Left ventricle myocardium inferior (tissue), 1 donor: ENCODE measurements around the gene UPK3BL2. TPM values are rescaled to one million over a fixed set of nuclear protein-coding genes. Genes with fewer than 3 reads are reported as not detected.
A peak's percentile ranks its signal among the peaks of the same experiment; 100 is the strongest.
"Not testable (repeated sequence)": the region's sequence is repeated elsewhere in the genome, so short reads cannot be mapped to it uniquely, and the experiment has no call there.

Source experiments
- DNase-seq: peaks from one replicate; pipeline ENCODE4 v3.0.0-alpha.2; 2020
- H3K27ac ChIP-seq: fragments of 200-600 bp; replicated peaks from 2 replicates; pipeline ENCODE4 v1.8.0; 2021
- H3K27me3 ChIP-seq: fragments of 200-600 bp; 2 replicates; pipeline ENCODE4 v1.8.0; 2021; ENCODE audit warnings: low read depth
- H3K36me3 ChIP-seq: fragments of 200-600 bp; 2 replicates; pipeline ENCODE4 v1.8.0; 2021
- H3K4me1 ChIP-seq: fragments of 200-600 bp; 2 replicates; pipeline ENCODE4 v1.8.0; 2021
- H3K4me3 ChIP-seq: fragments of 200-600 bp; 2 replicates; pipeline ENCODE4 v1.8.0; 2021; ENCODE audit warnings: mild to moderate bottlenecking, moderate library complexity
- H3K9me3 ChIP-seq: fragments of 200-600 bp; replicated peaks from 2 replicates; pipeline ENCODE4 v1.8.0; 2021
- intact Hi-C: fragments of 100-400 bp; cut with micrococcal nuclease; formaldehyde crosslinking; loops from one replicate; pipeline ENCODE4 v1.11.0; 2022
- total RNA-seq: library from RNA; stranded (reverse); fragmentation: NEBNext Ultra II Directional; extraction: Animal tissue kit (Norgen Biotek cat#: 25700); gene quantifications from one replicate; pipeline ENCODE4 v1.2.1, GENCODE V29; 2021
- donor health status: DM: no; HTN: yes; CAD: no; lungs with severe emphysema.

UPK3BL2 gene
- total RNA-seq, 1 donor from 2014 or later: 2.9 TPM

DNA sequence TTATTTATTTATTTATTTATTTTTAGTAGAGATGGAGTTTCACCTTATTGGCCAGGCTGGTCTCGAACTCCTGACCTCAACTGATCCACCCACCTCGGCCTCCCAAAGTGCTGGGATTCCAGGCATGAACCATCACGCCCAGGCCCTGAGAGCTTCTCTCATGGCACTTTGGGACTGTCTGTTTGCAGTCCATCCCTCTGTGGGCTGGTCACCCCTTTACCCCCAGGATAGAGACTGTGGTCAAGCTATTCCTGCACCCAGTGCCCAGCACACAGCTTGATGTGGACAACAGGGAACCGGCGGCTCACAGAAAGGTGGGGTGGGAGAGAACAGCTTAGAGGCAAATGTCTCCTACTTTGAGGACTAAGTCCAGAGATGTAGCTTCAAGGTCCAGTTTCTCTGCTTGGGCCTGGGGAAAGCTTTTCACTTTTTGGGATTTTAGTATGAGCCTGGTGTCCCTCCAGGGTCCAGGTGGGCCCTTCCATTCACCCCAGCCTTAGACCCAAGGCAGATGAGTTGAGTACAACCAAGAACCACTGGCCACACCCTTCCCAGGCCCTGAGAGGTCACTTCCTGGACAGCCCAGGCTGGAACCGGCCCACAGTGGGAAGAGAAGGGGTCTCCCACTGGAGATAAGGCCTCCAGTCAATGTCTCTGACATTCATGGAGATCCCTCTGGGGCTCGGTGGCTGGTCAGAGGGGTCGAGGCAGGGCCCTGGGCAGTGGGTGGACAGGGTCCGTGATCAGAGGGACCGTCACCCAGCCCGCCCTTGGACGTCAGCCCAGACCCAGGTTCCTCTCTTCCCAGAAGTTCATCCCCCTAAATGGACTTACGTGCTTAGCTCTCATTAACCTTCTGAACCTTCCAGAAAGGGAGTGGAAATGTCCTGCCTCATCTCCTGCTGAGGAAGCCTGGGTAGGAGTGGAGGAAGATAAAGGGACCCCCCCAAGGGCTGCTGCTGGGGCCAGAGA, 15.4 kb downstream of the UPK3BL2 start:
- DNase-seq, H3K36me3 ChIP-seq, H3K9me3 ChIP-seq, H3K27me3 ChIP-seq, intact Hi-C loops, H3K4me1 ChIP-seq, H3K4me3 ChIP-seq: not testable (repeated sequence)
- peak overlapping the region; percentile 66 for H3K27ac ChIP-seq

- H3K36me3 ChIP-seq, H3K9me3 ChIP-seq, H3K4me3 ChIP-seq, intact Hi-C loops, H3K27me3 ChIP-seq, DNase-seq, H3K4me1 ChIP-seq: not testable (repeated sequence)
- peak overlapping the region; percentile 63 for H3K27ac ChIP-seq
These were observed 16.3 kb downstream of the UPK3BL2 start for GRCh38 chr7:102527182-102527581.

DNA sequence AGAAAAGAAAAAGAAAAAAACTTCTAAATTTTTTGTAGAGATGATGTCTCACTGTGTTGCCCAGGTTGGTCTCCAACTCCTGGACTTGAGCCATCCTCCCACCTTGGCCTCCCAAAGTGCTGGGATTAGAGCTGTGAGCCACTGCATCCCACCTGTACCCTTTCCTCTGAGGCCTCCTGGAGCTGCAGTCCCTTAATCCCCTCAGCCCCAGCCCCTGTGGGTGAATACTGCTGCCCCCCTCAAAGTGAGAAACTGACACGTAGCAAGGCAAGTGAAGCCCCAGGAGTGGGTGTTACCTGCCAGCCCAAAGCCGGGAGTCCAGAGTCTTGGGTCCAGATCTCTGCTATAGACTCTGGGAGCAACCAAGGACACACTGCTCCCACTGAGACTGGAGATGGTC, 18.7 kb downstream of the UPK3BL2 start:
- H3K4me1 ChIP-seq, intact Hi-C loops, DNase-seq, H3K36me3 ChIP-seq, H3K27me3 ChIP-seq, H3K9me3 ChIP-seq, H3K4me3 ChIP-seq, H3K27ac ChIP-seq: not testable (repeated sequence)

DNA sequence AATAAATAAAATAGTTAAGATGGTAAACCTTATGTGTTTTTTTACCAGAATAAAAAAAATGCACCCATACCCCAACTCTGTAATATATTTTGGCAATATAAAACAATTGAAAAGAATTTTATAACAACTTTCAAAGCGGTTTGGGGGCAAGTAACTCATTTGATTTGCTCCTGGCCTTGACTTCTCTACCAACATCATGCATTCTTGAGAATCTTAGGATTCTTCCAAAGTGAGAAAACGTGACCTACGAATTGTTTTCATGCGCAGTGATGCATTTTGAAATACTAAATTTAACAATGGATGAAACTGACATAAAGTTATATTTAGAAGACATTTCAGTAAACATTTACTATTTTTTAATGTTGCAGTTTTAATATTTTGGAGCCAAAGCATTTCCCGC, 22.7 kb downstream of the UPK3BL2 start:
- H3K4me1 ChIP-seq, intact Hi-C loops, H3K27me3 ChIP-seq, H3K9me3 ChIP-seq, H3K36me3 ChIP-seq, H3K4me3 ChIP-seq, DNase-seq, H3K27ac ChIP-seq: not testable (repeated sequence)

GRCh38 chr7:102517550-102518147, 25.8 kb downstream of the UPK3BL2 start, which contains the start of gene RASA4B:
Gene RASA4B, minus strand, starts transcription at chr7:102517777. Its CDS starts 67 bp downstream, at chr7:102517710.
- H3K4me1 ChIP-seq, H3K27me3 ChIP-seq, H3K9me3 ChIP-seq, intact Hi-C loops, H3K27ac ChIP-seq, H3K36me3 ChIP-seq: not testable (repeated sequence)
- peak within 1 kb of the TSS; percentile 46 for H3K4me3 ChIP-seq
- peak; percentile 23 for DNase-seq

DNA sequence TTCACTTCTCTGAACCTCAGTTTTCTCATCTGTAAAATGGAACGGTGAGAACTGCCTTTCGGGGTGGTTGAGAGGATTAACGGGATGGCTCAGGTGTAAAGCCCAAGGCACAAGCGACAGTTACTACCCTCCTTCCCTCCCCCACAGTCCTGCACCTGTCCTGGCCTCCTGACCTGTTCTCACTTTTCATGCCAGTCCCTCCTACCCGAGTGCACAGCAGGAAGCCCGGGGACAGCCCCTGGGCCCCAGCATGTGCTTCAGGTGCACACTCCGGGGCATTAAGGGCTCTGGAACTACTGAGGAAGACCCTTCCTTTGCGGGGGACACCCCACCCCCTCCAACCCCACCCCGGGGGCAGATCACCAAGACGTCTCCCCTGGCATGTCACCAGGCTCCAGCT, 26.5 kb downstream of the UPK3BL2 start:
- H3K4me3 ChIP-seq, intact Hi-C loops, DNase-seq, H3K36me3 ChIP-seq, H3K9me3 ChIP-seq, H3K4me1 ChIP-seq, H3K27ac ChIP-seq, H3K27me3 ChIP-seq: not testable (repeated sequence)

GRCh38 chr7:102515889-102516288, 27.6 kb downstream of the UPK3BL2 start:
- H3K27me3 ChIP-seq, H3K4me3 ChIP-seq, H3K27ac ChIP-seq, DNase-seq, H3K36me3 ChIP-seq, H3K4me1 ChIP-seq, intact Hi-C loops, H3K9me3 ChIP-seq: not testable (repeated sequence)

GRCh38 chr7:102514881-102515721, 28.4 kb downstream of the UPK3BL2 start:
- intact Hi-C loops, H3K36me3 ChIP-seq, H3K4me1 ChIP-seq, H3K4me3 ChIP-seq, H3K27me3 ChIP-seq, H3K9me3 ChIP-seq: not testable (repeated sequence)
- peak overlapping the region; percentile 51 for H3K27ac ChIP-seq
- peak; percentile 11 for DNase-seq

GRCh38 chr7:102512642-102513221, 30.8 kb downstream of the UPK3BL2 start:
- peak overlapping the region; percentile 47 for H3K4me3 ChIP-seq
- H3K4me1 ChIP-seq, H3K9me3 ChIP-seq, H3K36me3 ChIP-seq, H3K27me3 ChIP-seq, intact Hi-C loops: not testable (repeated sequence)
- H3K27ac ChIP-seq: peak overlapping the region; percentile 85
- peak; percentile 33 for DNase-seq

- H3K36me3 ChIP-seq, H3K9me3 ChIP-seq, H3K27ac ChIP-seq, DNase-seq, H3K4me1 ChIP-seq, H3K4me3 ChIP-seq, intact Hi-C loops, H3K27me3 ChIP-seq: not testable (repeated sequence)
These were observed 31.5 kb downstream of the UPK3BL2 start for GRCh38 chr7:102511860-102512522.

DNA sequence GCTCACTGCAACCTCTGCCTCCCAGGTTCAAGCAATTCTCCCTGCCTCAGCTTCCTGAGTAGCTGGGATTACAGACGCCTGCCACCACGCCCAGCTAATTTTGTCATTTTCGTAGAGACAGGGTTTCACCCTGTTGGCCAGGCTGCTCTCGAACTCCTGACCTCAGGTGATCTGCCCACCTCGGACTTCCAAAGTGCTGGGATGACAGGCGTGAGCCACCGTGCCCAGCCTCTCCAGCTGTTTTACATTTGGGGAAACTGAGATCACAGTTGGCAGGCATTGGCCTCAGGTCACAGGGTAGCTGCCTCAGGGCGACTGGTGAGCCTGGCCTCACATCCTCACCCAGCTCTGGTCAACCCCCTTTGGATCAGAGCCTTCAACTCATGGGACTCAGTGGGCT, 32.9 kb downstream of the UPK3BL2 start:
- H3K4me1 ChIP-seq, H3K27me3 ChIP-seq, H3K9me3 ChIP-seq, H3K36me3 ChIP-seq, H3K4me3 ChIP-seq, intact Hi-C loops, H3K27ac ChIP-seq: not testable (repeated sequence)
- peak; percentile 13 for DNase-seq

- H3K4me1 ChIP-seq, H3K4me3 ChIP-seq, H3K27me3 ChIP-seq, H3K9me3 ChIP-seq, intact Hi-C loops, H3K27ac ChIP-seq, H3K36me3 ChIP-seq: not testable (repeated sequence)
- peak; percentile 15 for DNase-seq
These were observed 35.9 kb downstream of the UPK3BL2 start for GRCh38 chr7:102507410-102508088.
